Mesodermal cell (in vitro differentiated cells): ENCODE results near the gene M6PR.
A peak's percentile ranks its signal among the peaks of the same experiment; 100 is the strongest.
"Not testable (repeated sequence)": the region's sequence is repeated elsewhere in the genome, so short reads cannot be mapped to it uniquely, and the experiment has no call there.

Source experiments
- H3K27ac ChIP-seq: 2 replicates; pipeline ENCODE4 v1.7.0; 2013; ENCODE audit warnings: mild to moderate bottlenecking, low read depth, low read length, moderate library complexity; ENCODE audit not compliant: severe bottlenecking
- H3K36me3 ChIP-seq: 2 replicates; pipeline ENCODE4 v1.7.1; 2013; ENCODE audit warnings: mild to moderate bottlenecking, low read length, moderate library complexity; ENCODE audit not compliant: control insufficient read depth, insufficient read depth
- H3K4me1 ChIP-seq: one replicate; pipeline ENCODE4 v1.7.1; 2013; ENCODE audit warnings: mild to moderate bottlenecking, low read length; ENCODE audit not compliant: insufficient read depth, control insufficient read depth, poor library complexity, severe bottlenecking
- H3K4me3 ChIP-seq: 2 replicates; pipeline ENCODE4 v1.7.0; 2013; ENCODE audit warnings: low read length, control low read depth, mild to moderate bottlenecking; ENCODE audit not compliant: insufficient read depth, poor library complexity, severe bottlenecking; ENCODE audit errors: extremely low read depth
- H3K9me3 ChIP-seq: 2 replicates; pipeline ENCODE4 v1.7.1; 2013; ENCODE audit warnings: mild to moderate bottlenecking, low read length, moderate library complexity; ENCODE audit not compliant: control insufficient read depth
- WGBS, 2 experiments: methylation state at CpG; one replicate each; pipeline ENCODE4 v1.1.5; 2013; ENCODE audit warnings: missing lambda C conversion rate in 2 of 2; ENCODE audit not compliant: insufficient coverage in 2 of 2; 5-methylcytosine and 5-hydroxymethylcytosine counted together

Gene M6PR

DNA sequence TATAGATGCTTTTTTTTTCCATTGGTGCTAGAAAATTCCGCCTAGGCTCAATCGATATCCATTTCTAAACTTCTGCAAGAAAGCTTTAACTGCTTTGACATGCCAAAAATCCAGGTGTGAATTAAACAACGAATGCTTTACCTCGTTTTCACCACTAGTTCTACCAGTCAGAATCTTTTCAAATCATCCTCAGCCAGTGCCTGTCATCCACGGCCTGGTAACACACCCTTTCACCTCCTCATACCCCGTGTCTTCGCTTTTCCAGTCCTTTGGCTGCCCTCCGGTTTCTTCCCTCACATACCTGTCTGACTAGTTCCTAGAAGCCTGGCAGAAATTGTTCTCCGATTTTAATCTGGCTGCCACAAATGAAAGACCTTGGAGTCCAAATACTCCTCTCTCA lies 36.5 kb downstream of the M6PR start:
- WGBS, 2 experiments, result 10 to 11% methylated on average over 7 to 8 of the region's 9 CpGs
- peak overlapping the region; percentile 58 for H3K4me3 ChIP-seq
- H3K9me3 ChIP-seq, result no peaks in the 10 kb centered on the region

DNA sequence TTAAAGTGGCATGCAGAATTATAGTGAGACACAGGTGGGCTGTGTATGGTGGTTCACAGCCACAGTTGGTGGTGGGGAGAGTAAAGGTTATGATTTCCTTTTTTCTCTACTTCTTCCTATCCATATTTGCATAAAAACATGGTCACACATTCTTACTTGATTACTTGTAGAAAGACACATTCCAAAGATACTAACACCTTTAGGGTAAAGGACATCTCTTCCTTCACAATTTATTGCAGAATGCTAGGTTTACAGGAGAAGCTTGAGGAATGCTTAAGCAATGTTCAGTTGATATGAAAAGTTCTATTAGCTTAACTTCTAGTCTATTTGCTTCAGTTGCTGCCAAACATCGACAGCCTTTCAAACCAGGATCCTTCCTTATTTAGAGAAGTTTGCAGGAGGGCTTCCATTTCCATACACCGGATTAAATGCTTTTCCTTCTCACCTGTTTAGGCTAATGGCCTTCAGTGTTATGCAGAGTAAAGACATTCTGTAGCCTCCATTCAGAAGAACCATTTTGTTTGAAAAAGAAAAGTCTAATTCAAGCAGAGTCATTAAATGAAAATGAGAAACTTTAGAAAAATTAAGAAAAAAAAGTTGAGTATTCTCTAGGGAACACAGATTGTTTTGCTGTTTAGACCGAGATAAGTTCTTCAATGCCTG lies 37.7 kb downstream of the M6PR start:
- Histone ChIP-seq H3K4me1 (peaks cover 18% of the 10 kb centered on the region), H3K9me3 (no peaks in the 10 kb centered on the region), H3K27ac (no peak overlapping the region), H3K36me3 (no peaks in the 10 kb centered on the region), H3K4me3 (no peak overlapping the region)
- 50% methylated on average over 1 of the region's 3 CpGs; no CpG with 5 or more reads in 1 of the 2 experiments for WGBS, 2 experiments

More for the DNA sequence above, 36.5 kb downstream of the M6PR start:
- peak overlapping the region; percentile 97 for H3K27ac ChIP-seq
- H3K4me1 ChIP-seq, result peaks cover 15% of the 10 kb centered on the region
- no peaks in the 10 kb centered on the region for H3K36me3 ChIP-seq

DNA sequence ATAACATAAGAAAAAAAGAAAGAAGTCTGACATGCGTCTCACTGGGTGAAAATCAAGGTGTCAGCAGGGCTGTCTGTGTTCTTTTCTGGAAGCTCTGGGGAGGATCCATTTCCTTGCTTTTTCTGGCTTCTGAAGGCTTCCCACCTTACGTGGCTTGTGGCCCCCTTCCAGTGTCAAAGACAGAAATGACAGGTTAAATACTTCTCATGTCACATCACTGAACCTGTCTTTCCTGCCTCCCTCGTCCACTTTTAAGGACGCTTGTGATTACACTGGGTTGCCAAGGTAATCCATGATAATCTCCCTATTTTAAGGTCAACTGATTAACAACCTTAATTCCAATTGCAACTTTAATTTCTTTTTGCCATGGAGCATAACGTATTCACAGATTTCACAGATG lies 39.7 kb downstream of the M6PR start:
- 92 to 93% methylated on average over 4 of the region's 5 CpGs for WGBS, 2 experiments

DNA sequence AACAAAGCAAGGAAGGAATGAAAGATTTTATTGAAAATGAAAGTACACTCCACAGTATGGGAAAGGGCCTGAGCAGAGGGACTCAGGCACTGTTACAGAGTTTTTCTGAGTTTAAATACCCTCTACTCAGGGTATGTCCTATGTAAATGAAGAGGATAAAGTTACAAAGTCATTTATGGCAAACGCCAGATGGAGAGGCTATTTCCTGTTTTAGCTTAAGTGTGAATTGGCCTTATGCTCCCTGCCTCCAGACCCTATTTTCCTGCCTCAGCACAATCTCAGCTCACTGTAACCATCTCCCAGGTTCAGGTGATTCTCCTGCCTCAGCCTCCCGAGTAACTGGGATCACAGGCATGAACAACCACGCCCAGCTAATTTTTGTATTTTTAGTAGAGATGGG lies 41.9 kb downstream of the M6PR start:
- 71% methylated on average over 1 of the region's 3 CpGs; no CpG with 5 or more reads in 1 of the 2 experiments for WGBS, 2 experiments
- Histone ChIP-seq H3K9me3 (no peaks in the 10 kb centered on the region), H3K27ac (no peak overlapping the region)

More for the DNA sequence above, 39.7 kb downstream of the M6PR start:
- H3K27ac ChIP-seq, result no peak overlapping the region
- H3K4me3 ChIP-seq, result no peak overlapping the region
- peaks cover 18% of the 10 kb centered on the region for H3K4me1 ChIP-seq
- no peaks in the 10 kb centered on the region for H3K36me3 ChIP-seq
- no peaks in the 10 kb centered on the region for H3K9me3 ChIP-seq

DNA sequence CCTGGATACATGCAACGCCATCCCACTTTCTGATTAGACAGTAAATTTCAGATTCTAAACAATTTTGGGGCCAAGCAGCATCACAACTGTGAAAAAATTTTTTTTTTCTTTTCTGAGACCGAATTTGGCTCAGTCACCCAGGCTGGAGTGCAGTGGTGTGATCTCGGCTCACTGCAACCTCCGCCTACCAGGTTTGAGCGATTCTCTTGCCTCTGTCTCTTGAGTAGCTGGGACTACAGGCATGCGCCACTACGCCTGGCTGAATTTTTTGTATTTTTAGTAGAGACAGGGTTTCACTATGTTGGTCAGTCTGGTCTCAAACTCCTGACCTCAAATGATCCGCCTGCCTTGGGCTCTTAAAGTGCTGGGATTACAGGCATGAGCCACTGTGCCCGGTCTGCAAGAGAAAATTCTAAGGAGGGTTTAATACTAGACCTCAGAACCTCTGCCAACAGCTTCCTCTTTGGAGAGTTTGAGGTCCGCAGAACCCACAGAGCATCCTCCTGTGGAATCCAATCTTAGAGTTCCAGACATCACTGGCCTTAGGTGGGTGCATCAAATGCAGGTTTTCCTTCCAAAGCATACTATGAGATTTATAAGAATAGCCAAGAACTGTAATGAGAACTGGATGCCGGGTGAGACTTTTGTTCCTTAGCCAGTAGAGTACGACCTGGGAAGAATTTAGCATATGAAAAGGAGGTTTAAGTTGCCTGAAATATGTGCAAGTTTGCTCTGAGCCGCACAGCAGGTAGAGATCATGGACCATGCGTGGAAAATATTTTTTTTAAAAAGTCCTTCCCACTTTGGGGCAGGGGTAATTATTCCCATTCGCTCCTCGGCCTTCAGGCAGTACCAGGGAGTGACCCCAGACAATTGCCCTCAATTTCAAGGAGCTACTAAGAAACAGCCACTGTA lies 42.9 kb downstream of the M6PR start:
- Histone ChIP-seq H3K27ac (no peak overlapping the region), H3K4me3 (no peak overlapping the region), H3K9me3 (no peaks in the 10 kb centered on the region), H3K4me1 (peaks cover 3% of the 10 kb centered on the region), H3K36me3 (no peaks in the 10 kb centered on the region)
- 73% methylated on average over 16 of the region's 16 CpGs for WGBS, 2 experiments

More for the DNA sequence above, 41.9 kb downstream of the M6PR start:
- Histone ChIP-seq H3K4me1 (peaks cover 10% of the 10 kb centered on the region), H3K4me3 (no peak overlapping the region), H3K36me3 (no peaks in the 10 kb centered on the region)

DNA sequence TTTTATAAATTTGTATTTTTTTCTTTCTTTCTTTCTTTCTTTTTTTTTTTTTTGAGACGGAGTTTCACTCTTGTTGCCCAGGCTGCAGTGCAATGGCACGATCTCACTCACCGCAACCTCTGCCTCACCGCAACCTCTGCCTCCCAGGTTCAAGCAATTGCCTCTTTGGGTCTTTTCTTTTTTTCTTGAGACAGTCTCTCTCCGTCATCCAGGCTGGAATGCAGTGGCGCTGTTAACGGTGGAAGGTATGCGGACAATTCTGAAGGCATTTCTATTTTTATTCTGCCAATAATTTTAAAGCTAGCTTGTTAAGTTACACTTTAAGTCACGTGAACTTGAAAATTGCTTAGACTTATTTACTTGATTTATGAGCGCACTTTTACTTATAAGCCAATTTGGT lies 43.9 kb downstream of the M6PR start:
- H3K4me3 ChIP-seq, result no peak overlapping the region
- peaks cover 3% of the 10 kb centered on the region for H3K4me1 ChIP-seq
- no peaks in the 10 kb centered on the region for H3K36me3 ChIP-seq
- 84 to 91% methylated on average over 4 to 8 of the region's 10 CpGs for WGBS, 2 experiments
- peaks cover 2% of the 10 kb centered on the region for H3K9me3 ChIP-seq
- no peak overlapping the region for H3K27ac ChIP-seq

DNA sequence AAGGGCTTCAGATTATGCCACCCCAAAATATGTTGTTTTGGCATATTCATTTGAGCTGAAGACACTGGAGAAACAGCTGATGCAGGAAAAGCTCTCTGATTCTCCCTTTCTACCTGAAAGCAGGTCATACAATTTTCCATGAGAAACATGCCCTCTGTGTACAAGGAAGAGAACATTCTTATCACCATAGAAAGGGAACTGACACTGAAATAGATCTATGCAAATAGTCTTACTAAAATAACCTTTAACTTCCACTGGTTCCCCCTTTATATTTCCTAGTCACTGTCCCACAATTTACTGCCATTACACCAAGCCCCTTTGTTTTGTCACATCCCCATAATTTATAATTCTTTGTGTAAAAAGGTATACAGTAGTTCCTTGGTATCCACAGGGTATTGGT lies 44.8 kb downstream of the M6PR start:
- Histone ChIP-seq H3K4me1 (peaks cover 3% of the 10 kb centered on the region), H3K36me3 (no peaks in the 10 kb centered on the region), H3K4me3 (no peak overlapping the region), H3K27ac (no peak overlapping the region), H3K9me3 (peaks cover 2% of the 10 kb centered on the region)

DNA sequence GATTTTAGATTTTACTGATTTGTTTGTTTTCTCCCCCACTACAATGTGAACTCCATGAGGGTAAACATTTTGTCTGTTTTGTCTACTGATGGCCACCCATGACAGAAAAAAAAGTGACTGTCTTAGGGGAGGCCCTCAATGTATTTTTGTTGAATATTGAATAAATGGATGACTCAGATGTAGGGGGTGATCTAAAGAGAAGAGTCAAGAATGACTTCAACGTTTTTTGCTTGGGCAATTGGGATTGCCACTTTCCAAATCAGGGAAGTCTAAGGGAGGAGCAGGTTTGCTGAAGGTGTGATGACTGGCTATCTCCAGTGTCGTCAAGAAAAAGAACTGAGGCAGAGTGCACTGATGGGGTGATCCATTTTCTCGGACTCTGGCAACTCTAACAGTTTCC lies 45.8 kb downstream of the M6PR start:
- Histone ChIP-seq H3K36me3 (no peaks in the 10 kb centered on the region), H3K27ac (no peak overlapping the region), H3K4me1 (peaks cover 3% of the 10 kb centered on the region), H3K4me3 (no peak overlapping the region), H3K9me3 (peaks cover 2% of the 10 kb centered on the region)
- WGBS, 2 experiments, result 85 to 100% methylated on average over 2 to 3 of the region's 3 CpGs

DNA sequence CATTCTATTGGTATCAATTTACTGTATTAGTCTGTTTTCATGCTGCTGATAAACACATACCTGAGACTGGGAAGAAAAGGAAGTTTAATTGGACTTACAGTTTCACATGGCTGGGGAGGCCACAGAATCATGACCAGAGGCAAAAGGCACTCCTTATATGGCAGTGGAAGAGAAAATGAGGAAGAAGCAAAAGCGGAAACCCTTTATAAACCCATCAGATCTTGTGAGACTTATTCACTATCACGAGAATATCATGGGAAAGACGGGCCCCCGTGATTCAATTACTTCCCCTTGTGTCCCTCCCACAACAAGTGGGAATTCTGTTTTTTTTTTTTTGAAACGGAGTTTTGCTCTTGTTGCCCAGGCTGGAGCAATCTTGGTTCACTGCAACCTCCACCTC lies 46.7 kb downstream of the M6PR start:
- not testable (repeated sequence) for H3K27ac ChIP-seq, H3K9me3 ChIP-seq, H3K36me3 ChIP-seq, H3K4me1 ChIP-seq, H3K4me3 ChIP-seq
- WGBS, 2 experiments, result 88% methylated on average over 5 of the region's 5 CpGs; no CpG with 5 or more reads in 1 of the 2 experiments

DNA sequence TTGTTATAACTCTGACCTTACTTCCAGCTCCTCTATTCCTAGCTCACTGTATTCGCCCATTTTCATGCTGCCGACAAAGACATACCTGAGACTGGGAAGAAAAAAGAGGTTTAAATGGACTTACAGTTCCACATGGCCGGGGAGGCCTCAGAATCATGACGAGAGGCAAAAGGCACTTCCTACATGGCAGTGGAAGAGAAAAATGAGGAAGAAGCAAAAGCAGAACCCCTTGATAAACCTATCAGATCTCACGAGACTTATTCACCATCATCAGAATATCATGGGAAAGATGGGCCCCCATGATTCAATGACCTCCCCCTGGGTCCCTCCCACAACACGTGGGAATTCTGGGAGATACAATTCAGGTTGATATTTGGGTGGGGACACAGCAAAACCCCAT lies 49.6 kb downstream of the M6PR start:
- H3K9me3 ChIP-seq, result peaks cover 2% of the 10 kb centered on the region
- H3K36me3 ChIP-seq, result no peaks in the 10 kb centered on the region
- no peak overlapping the region for H3K27ac ChIP-seq
- 100% methylated on average over 3 of the region's 6 CpGs; no CpG with 5 or more reads in 1 of the 2 experiments for WGBS, 2 experiments
- H3K4me3 ChIP-seq, result no peak overlapping the region
- no peaks in the 10 kb centered on the region for H3K4me1 ChIP-seq

DNA sequence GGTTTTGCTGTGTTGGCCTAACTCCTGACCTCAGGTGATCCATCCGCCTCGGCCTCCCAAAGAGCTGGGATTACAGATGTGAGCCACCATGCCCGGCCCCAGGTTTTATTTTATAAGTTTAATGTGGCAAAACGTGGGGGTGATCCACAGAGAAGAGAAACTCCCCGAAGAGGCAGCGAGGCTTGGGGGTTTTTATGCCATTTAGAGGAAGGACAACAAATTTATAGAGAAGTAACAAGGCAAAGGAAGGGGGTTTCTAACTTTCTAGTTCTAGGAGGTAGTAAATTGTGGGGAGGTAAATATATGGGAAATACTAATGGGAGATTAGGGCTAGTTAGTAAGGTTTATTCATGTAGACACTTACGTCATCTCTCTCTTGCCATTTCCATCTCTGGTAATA lies 52.4 kb downstream of the M6PR start:
- Histone ChIP-seq H3K36me3 (no peaks in the 10 kb centered on the region), H3K9me3 (peaks cover 2% of the 10 kb centered on the region), H3K27ac (no peak overlapping the region), H3K4me1 (no peaks in the 10 kb centered on the region), H3K4me3 (no peak overlapping the region)
- WGBS, 2 experiments, result 91 to 92% methylated on average over 4 to 6 of the region's 7 CpGs
